Measurements from ENCODE around the gene NR3C1. TPM values are rescaled to one million over a fixed set of nuclear protein-coding genes. Genes with fewer than 3 reads are reported as not detected.

NR3C1 gene
- total RNA-seq, 1 donor from 2014 or later = 46.7 TPM

DNA sequence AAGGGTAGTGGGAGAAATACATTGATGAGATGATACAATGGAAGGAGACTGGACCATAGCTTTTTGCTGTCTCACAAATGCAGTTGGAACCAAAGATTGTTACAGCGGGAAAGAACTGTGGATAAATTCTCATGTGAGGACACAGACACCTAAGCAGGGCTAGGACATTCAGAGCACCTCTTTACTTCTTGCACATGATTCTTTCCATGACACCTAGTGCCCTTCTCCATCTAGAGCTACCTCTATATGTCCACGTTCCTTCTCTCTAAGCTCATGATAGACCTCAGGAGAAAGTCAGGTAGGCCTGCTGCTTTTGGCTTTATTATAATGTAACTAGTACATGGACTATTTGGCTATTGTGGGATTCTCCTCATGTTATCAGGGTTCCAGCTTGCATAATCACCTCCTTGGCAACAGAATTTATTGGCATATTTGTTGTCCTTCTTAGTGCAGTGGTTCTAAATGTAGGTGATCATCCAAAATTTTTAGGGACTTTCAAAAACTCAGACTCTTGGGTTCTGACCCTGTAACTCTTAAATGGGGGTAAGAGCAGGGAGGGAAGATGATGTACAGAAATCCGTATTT is 27.2 kb downstream of the NR3C1 start:
- Histone ChIP-seq H3K4me1 (peaks cover 27% of the 10 kb centered on the region), H3K27ac (no peak overlapping the region), H3K9me3 (no peaks in the 10 kb centered on the region), H3K4me3 (no peak overlapping the region), H3K27me3 (no peaks in the 10 kb centered on the region), H3K36me3 (no peaks in the 10 kb centered on the region)
- no peak for DNase-seq (ENCODE audit: extremely low spot score in 2 of 2)
- intact Hi-C loops (cut with DNase I) = no loop called here
- no peak for TF ChIP-seq POLR2A (IDR thresholded peaks at IDR 0.05)
- TF ChIP-seq POLR2AphosphoS5 (IDR thresholded peaks at IDR 0.05; ENCODE audit: insufficient read depth in 1 of 2, low read depth in 1 of 2) = no peak
- TF ChIP-seq CTCF (IDR thresholded peaks at IDR 0.05) = no peak

DNA sequence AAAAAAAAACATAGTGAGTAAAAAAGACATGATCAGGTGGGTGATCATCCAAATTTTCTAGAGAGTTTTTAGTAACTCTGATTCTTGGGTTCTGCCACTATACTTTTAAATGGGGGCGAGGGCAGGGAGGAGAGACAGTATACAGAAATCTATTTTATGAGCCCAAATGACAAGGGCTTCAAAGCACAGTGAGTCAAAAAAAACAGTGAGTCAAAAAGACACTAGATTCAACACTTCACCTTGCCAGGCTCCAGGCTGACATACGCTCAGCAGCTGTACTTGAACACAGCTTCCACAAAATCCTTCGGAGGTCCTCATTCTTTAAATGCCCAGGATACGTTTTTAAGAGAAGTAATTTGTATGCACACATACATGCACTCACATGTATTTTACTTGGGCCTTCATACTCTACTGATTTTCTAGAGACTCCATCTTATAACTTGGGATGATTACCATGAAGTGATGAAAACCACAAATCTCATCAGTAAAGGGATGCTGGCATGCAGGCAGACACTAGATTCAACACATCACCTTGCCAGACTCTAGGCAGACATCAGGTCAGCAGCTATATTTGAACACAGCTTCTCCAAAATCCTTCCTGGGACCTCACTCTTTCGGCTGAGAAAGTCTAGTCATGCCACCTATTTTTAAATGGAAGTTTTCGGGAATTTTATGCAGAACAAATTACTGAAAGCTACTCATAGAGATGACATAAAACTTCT is 28.8 kb downstream of the NR3C1 start:
- TF ChIP-seq POLR2AphosphoS5 (IDR thresholded peaks at IDR 0.05; ENCODE audit: insufficient read depth in 1 of 2, low read depth in 1 of 2) (no peak), POLR2A (IDR thresholded peaks at IDR 0.05) (no peak), CTCF (IDR thresholded peaks at IDR 0.05) (no peak)
- intact Hi-C loops (cut with DNase I) = no loop called here
- Histone ChIP-seq H3K36me3 (no peaks in the 10 kb centered on the region), H3K27ac (no peak overlapping the region), H3K4me1 (peaks cover 27% of the 10 kb centered on the region), H3K4me3 (no peak overlapping the region), H3K27me3 (no peaks in the 10 kb centered on the region), H3K9me3 (no peaks in the 10 kb centered on the region)
- DNase-seq (ENCODE audit: extremely low spot score in 2 of 2) = no peak

GRCh38 chr5:143373076-143373475 is 30.4 kb downstream of the NR3C1 start:
- H3K4me1 ChIP-seq = peaks cover 27% of the 10 kb centered on the region

DNA sequence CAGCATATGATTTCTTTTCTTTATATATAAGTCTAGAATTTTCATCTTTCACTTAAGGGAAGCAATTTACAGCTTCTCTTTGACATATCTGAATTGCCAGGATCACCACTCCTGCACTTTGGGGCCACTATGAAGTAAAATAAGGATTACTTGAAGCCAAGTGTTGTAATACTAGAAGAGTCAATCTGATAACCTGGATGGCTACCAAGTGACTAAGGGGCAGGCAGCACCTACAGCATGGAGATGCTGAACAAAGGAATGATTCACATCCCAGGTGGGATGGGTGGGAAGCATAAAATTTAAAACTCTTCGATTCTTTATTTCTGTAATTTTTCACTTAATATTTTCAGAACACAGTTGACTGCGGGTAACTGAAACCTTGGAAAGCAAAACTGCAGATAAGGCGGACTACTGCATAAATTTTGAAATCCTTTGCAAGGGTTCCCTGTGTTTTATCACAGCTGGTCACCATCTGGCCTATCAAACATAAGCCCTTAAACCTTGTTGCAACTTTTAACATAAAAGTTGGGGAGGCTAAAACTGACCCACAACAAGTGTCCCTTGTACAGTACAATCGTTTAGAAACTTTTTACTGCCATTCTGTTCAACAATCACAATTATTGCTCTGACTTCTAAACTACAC is 31.2 kb downstream of the NR3C1 start:
- DNase-seq (ENCODE audit: extremely low spot score in 2 of 2) = no peak
- H3K27me3 ChIP-seq = no peaks in the 10 kb centered on the region
- no peak overlapping the region for H3K4me3 ChIP-seq
- intact Hi-C loops (cut with DNase I) = no loop called here
- no peaks in the 10 kb centered on the region for H3K9me3 ChIP-seq
- no peak overlapping the region for H3K27ac ChIP-seq
- H3K4me1 ChIP-seq = peaks cover 24% of the 10 kb centered on the region
- TF ChIP-seq CTCF (IDR thresholded peaks at IDR 0.05) (no peak), POLR2A (IDR thresholded peaks at IDR 0.05) (no peak), POLR2AphosphoS5 (IDR thresholded peaks at IDR 0.05; ENCODE audit: insufficient read depth in 1 of 2, low read depth in 1 of 2) (no peak)
- H3K36me3 ChIP-seq = no peaks in the 10 kb centered on the region

More at GRCh38 chr5:143373076-143373475, 30.4 kb downstream of the NR3C1 start:
- no peaks in the 10 kb centered on the region for H3K9me3 ChIP-seq
- TF ChIP-seq POLR2AphosphoS5 (IDR thresholded peaks at IDR 0.05; ENCODE audit: insufficient read depth in 1 of 2, low read depth in 1 of 2) (no peak), POLR2A (IDR thresholded peaks at IDR 0.05) (no peak), CTCF (IDR thresholded peaks at IDR 0.05) (no peak)
- no peak overlapping the region for H3K27ac ChIP-seq
- no peaks in the 10 kb centered on the region for H3K36me3 ChIP-seq
- no peak overlapping the region for H3K4me3 ChIP-seq
- no peak for DNase-seq (ENCODE audit: extremely low spot score in 2 of 2)
- intact Hi-C loops (cut with DNase I) = no loop called here
- H3K27me3 ChIP-seq = no peaks in the 10 kb centered on the region

DNA sequence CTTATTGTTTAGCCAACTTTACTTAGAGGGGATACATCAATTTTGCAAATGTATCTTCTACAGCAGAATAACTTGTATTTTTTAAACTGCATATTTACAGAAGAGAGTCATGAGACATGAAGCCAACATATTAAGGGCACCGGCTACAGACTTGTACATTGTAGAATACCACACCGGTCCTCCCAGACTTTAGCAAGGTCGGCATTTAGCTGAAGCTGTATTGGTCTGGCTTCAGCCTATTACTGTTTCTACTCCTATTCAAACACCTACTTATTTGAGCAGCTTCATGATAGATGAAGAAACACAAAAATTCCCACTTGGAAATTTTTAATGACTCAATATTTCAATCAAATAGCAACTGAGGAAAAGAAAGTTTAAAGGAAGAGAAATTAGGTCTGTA is 33.0 kb downstream of the NR3C1 start:
- no peak overlapping the region for H3K27ac ChIP-seq
- H3K4me3 ChIP-seq = no peak overlapping the region
- intact Hi-C loops (cut with DNase I) = no loop called here
- no peak for TF ChIP-seq POLR2A (IDR thresholded peaks at IDR 0.05)
- TF ChIP-seq POLR2AphosphoS5 (IDR thresholded peaks at IDR 0.05; ENCODE audit: insufficient read depth in 1 of 2, low read depth in 1 of 2) = no peak
- TF ChIP-seq CTCF (IDR thresholded peaks at IDR 0.05) = no peak
- no peaks in the 10 kb centered on the region for H3K36me3 ChIP-seq
- no peaks in the 10 kb centered on the region for H3K27me3 ChIP-seq
- H3K4me1 ChIP-seq = peaks cover 12% of the 10 kb centered on the region
- DNase-seq (ENCODE audit: extremely low spot score in 2 of 2) = no peak
- no peaks in the 10 kb centered on the region for H3K9me3 ChIP-seq
